Measurements from ENCODE around the gene EPB41. TPM values are rescaled to one million over a fixed set of nuclear protein-coding genes. Genes with fewer than 3 reads are reported as not detected.

The EPB41 gene
- total and polyA plus RNA-seq, 4 donors: 10.7 to 189 (median 38.1) TPM

- no peaks in the 10 kb centered on the region for H3K9me3 ChIP-seq (ENCODE audit: control insufficient read depth in 4 of 4, low read length in 3 of 4)
- no peaks in the 10 kb centered on the region for H3K36me3 ChIP-seq (ENCODE audit: control insufficient read depth in 4 of 4, insufficient read depth in 3 of 4, low read depth in 1 of 4, low read length in 3 of 4)
- H3K27me3 ChIP-seq (ENCODE audit: control insufficient read depth in 4 of 4, insufficient read depth in 4 of 4, low read length in 3 of 4): no peaks in the 10 kb centered on the region
- peaks cover 6 to 30% (median 13%) of the 10 kb centered on the region in 4 donors for H3K4me1 ChIP-seq (ENCODE audit: control insufficient read depth in 4 of 4, insufficient read depth in 4 of 4, low read length in 3 of 4)
- H3K4me3 ChIP-seq (ENCODE audit: low read depth in 1 of 3, low read length in 3 of 3): peak overlapping the region; percentile 28 to 92 (median 82)
- 64% methylated on average over 17 of the region's 17 CpGs for WGBS
- DNase-seq (ENCODE audit: low spot score): peak; percentile 45
- peak overlapping the region; percentile 91 to 97 for H3K27ac ChIP-seq (ENCODE audit: low read depth in 1 of 2, low read length in 2 of 2)
- TF ChIP-seq RAD21 (IDR thresholded peaks at IDR 0.05) (no peak), HNF4G (IDR thresholded peaks at IDR 0.05) (no peak), SP1 (IDR thresholded peaks at IDR 0.05) (no peak), FOXA2 (IDR thresholded peaks at IDR 0.05) (no peak), CTCF (IDR thresholded peaks at IDR 0.05; ENCODE audit: low read depth, low read length, missing input control) (no peak), ATF3 (IDR thresholded peaks at IDR 0.05) (no peak), GABPA (IDR thresholded peaks at IDR 0.05 in 1 of 2, conservative IDR thresholded peaks at IDR 0.05 in 1 of 2) (no peak), TAF1 (conservative IDR thresholded peaks at IDR 0.05) (no peak), YY1 (IDR thresholded peaks at IDR 0.05) (no peak), EGR1 (IDR thresholded peaks at IDR 0.05; ENCODE audit: low read depth in 2 of 2) (no peak), REST (IDR thresholded peaks at IDR 0.05) (no peak), HNF4A (conservative IDR thresholded peaks at IDR 0.05) (no peak), FOXA1 (IDR thresholded peaks at IDR 0.05) (no peak)
- TF ChIP-seq, protein P1, sequence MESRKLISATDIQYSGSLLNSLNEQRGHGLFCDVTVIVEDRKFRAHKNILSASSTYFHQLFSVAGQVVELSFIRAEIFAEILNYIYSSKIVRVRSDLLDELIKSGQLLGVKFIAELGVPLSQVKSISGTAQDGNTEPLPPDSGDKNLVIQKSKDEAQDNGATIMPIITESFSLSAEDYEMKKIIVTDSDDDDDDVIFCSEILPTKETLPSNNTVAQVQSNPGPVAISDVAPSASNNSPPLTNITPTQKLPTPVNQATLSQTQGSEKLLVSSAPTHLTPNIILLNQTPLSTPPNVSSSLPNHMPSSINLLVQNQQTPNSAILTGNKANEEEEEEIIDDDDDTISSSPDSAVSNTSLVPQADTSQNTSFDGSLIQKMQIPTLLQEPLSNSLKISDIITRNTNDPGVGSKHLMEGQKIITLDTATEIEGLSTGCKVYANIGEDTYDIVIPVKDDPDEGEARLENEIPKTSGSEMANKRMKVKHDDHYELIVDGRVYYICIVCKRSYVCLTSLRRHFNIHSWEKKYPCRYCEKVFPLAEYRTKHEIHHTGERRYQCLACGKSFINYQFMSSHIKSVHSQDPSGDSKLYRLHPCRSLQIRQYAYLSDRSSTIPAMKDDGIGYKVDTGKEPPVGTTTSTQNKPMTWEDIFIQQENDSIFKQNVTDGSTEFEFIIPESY (IDR thresholded peaks at IDR 0.05): no peak
- TF ChIP-seq, protein P2, sequence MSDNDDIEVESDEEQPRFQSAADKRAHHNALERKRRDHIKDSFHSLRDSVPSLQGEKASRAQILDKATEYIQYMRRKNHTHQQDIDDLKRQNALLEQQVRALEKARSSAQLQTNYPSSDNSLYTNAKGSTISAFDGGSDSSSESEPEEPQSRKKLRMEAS (IDR thresholded peaks at IDR 0.05): no peak
- H3K9ac ChIP-seq (ENCODE audit: low read depth in 1 of 2, low read length in 2 of 2): no peak overlapping the region
Measured at GRCh38 chr1:28885977-28886730, 28.2 kb upstream of the EPB41 start.

Measured in liver (tissue), 9 donors.